T-helper 2 cell (primary cell): ENCODE data around the gene PSMC5.
"Not testable (repeated sequence)": the region's sequence is repeated elsewhere in the genome, so short reads cannot be mapped to it uniquely, and the experiment has no call there.

Experiments
- DNase-seq, 5 experiments: peaks; one replicate each; pipeline versions ENCODE4 v3.0.0 to v3.0.0-alpha.2; 2012 to 2022

The PSMC5 gene

GRCh38 chr17:63871646-63872365, 44.6 kb downstream of the PSMC5 start:
- DNase-seq = not testable (repeated sequence)

- DNase-seq = not testable (repeated sequence)
Measured at GRCh38 chr17:63873577-63873976, 46.3 kb downstream of the PSMC5 start, which contains the start of gene CSH2. Gene CSH2 (minus strand): TSS chr17:63873677. CDS start chr17:63873614, 63 bp downstream.

GRCh38 chr17:63874061-63874626, 46.9 kb downstream of the PSMC5 start:
- DNase-seq = not testable (repeated sequence)

GRCh38 chr17:63874693-63875092, 47.5 kb downstream of the PSMC5 start:
- not testable (repeated sequence) for DNase-seq

GRCh38 chr17:63878413-63878812, 51.2 kb downstream of the PSMC5 start:
- not testable (repeated sequence) for DNase-seq

GRCh38 chr17:63880706-63881105, 53.5 kb downstream of the PSMC5 start:
- no peak for DNase-seq

- DNase-seq = not testable (repeated sequence)
Measured at GRCh38 chr17:63881337-63881736, 54.1 kb downstream of the PSMC5 start.
